CD4-positive, alpha-beta T cell (primary cell): ENCODE data around the gene SURF2. TPM values are rescaled to one million over a fixed set of nuclear protein-coding genes. Genes with fewer than 3 reads are reported as not detected.

Source experiments
- ATAC-seq: fragments of 200-7000 bp; cut with Tn5 transposase; one replicate; pipeline ENCODE4 v1.10.0; 2022; ENCODE audit warnings: mild to moderate bottlenecking; ENCODE audit not compliant: poor library complexity
- CTCF ChIA-PET: fragments of 350-600 bp; sonication (Branson Sonifier 250); formaldehyde crosslinking; loops from one replicate; lab custom pipeline; 2021; ENCODE audit warnings: antibody characterized with exemption, inconsistent platforms; lab: Charles Lee
- POLR2A ChIA-PET: fragments of 350-600 bp; sonication (Branson Sonifier 250); formaldehyde crosslinking; loops from one replicate; lab custom pipeline; 2021; ENCODE audit warnings: antibody characterized with exemption, inconsistent platforms; lab: Charles Lee
- DNase-seq, 14 experiments: peaks; one replicate each; pipeline ENCODE4 v3.0.0-alpha.2; 2013 to 2020; ENCODE audit warnings: mixed read lengths in 2 of 14
- H3K27ac ChIP-seq, 2 donors: one replicate each; pipeline versions ENCODE4 v1.5.1 to v1.7.0; 2013; ENCODE audit warnings: low read length in 2 of 2, low read depth in 1 of 2, mild to moderate bottlenecking in 1 of 2
- H3K27me3 ChIP-seq, 2 experiments: 1 replicate in 1 of 2; 2 replicates in 1 of 2; pipeline versions ENCODE4 v1.6.1 to v1.7.0; 2013; ENCODE audit warnings: low read length in 2 of 2, control low read depth in 1 of 2, mild to moderate bottlenecking in 1 of 2, moderate library complexity in 1 of 2; ENCODE audit not compliant: insufficient read depth in 2 of 2, control insufficient read depth in 1 of 2
- H3K36me3 ChIP-seq: one replicate; pipeline ENCODE4 v1.6.1; 2013; ENCODE audit warnings: low read length, control low read depth; ENCODE audit not compliant: insufficient read depth
- H3K4me1 ChIP-seq: one replicate; pipeline ENCODE4 v1.6.1; 2013; ENCODE audit warnings: low read length, control low read depth; ENCODE audit not compliant: insufficient read depth
- H3K4me3 ChIP-seq: one replicate; pipeline ENCODE4 v1.5.1; 2013; ENCODE audit warnings: mild to moderate bottlenecking, low read length, moderate library complexity
- H3K9me3 ChIP-seq, 2 experiments: 1 replicate in 1 of 2; 2 replicates in 1 of 2; pipeline versions ENCODE4 v1.6.1 to v1.7.0; 2013; ENCODE audit warnings: low read length in 2 of 2, mild to moderate bottlenecking in 2 of 2, control low read depth in 1 of 2, moderate library complexity in 1 of 2; ENCODE audit not compliant: control insufficient read depth in 1 of 2, insufficient read depth in 1 of 2
- H3K27ac Mint-ChIP-seq: one replicate; pipeline ENCODE4 v1.8.0; 2020; ENCODE audit warnings: mixed read lengths
- H3K27me3 Mint-ChIP-seq: one replicate; pipeline ENCODE4 v1.8.0; 2021; ENCODE audit warnings: mixed read lengths
- H3K36me3 Mint-ChIP-seq: one replicate; pipeline ENCODE4 v1.8.0; 2021; ENCODE audit warnings: low read depth, mixed read lengths
- H3K4me1 Mint-ChIP-seq: one replicate; pipeline ENCODE4 v1.8.0; 2021; ENCODE audit warnings: low read depth, mixed read lengths
- H3K4me3 Mint-ChIP-seq: one replicate; pipeline ENCODE4 v1.8.0; 2020; ENCODE audit warnings: mild to moderate bottlenecking, mixed read lengths
- H3K9me3 Mint-ChIP-seq: one replicate; pipeline ENCODE4 v1.8.0; 2020; ENCODE audit warnings: mixed read lengths
- CTCF ChIP-seq: fragments of 200-600 bp; IDR thresholded peaks from one replicate; pipeline ENCODE4 v1.8.0; 2022; ENCODE audit warnings: antibody characterized with exemption, mild to moderate bottlenecking
- intact Hi-C, 2 experiments: fragments of 100-400 bp; cut with DNase I in 1 of 2; cut with micrococcal nuclease in 1 of 2; formaldehyde crosslinking; loops; one replicate each; pipeline versions ENCODE4 v1.15.1 to v1.9.0; 2023 to 2025; cut with DNase I, micrococcal nuclease
- polyA plus RNA-seq, 2 donors: library from polyadenylated mRNA; unstranded; fragments of 120-200 nt; gene quantifications; one replicate each; pipeline ENCODE4 v1.2.1, GENCODE V29; 2013
- total RNA-seq, 174 experiments: library from RNA in 2 of 174; stranded (reverse) in 2 of 174; gene quantifications; one replicate each; pipeline ENCODE4 v1.2.3 and lab custom pipeline; 2021 to 2026

SURF2 gene
- total RNA-seq (10 to 100 TPM; 12.7 TPM), total RNA-seq (lab: John Stamatoyannopoulos, UW) (7.8 to 36.1 (median 15.3) reads per million in 172 experiments)
- polyA plus RNA-seq (2013, experiment 1 of 2): 30.1 TPM
- polyA plus RNA-seq (2013, experiment 2 of 2): 23.7 TPM

- Histone ChIP-seq H3K27ac (peak within 1 kb of the TSS; percentile 56 to 79), H3K27me3 (no peaks in the 10 kb centered on the region), H3K4me1 (peaks cover 50% of the 10 kb centered on the region), H3K36me3 (peaks cover 61% of the 10 kb centered on the region), H3K4me3 (peak within 1 kb of the TSS; percentile 74), H3K9me3 (no peaks in the 10 kb centered on the region)
- ATAC-seq (peak; percentile 95), DNase-seq (peak; percentile 81 to 94 (median 90))
- peak within 1 kb of the TSS; percentile 88 for H3K27ac Mint-ChIP-seq
- intact Hi-C loops: loop anchor here (1.0 to 10.0 kb wide), 6 partner anchors 8 to 668 kb away; partner anchors contain the start of genes BRD3OS (in 1 of the 2), MED22 (in 1 of the 2), REXO4 (in 1 of the 2) and RPL7A (in 1 of the 2)
- no peaks in the 10 kb centered on the region for H3K9me3 Mint-ChIP-seq
- peak within 1 kb of the TSS; percentile 92 for H3K4me3 Mint-ChIP-seq
- ChIA-PET CTCF (interaction anchor here (1.0 to 2.2 kb wide), 8 partner anchors 13 to 209 kb away, joined by 3 to 19 read pairs (median 4); partner anchors contain the start of gene STKLD1), POLR2A (interaction anchor here (1.1 to 7.4 kb wide), 6 partner anchors 9 to 412 kb away, joined by 3 to 109 read pairs (median 9); partner anchors contain the start of genes GTF3C5, MED22, RPL7A and STKLD1)
- no peak for TF ChIP-seq CTCF
- no peaks in the 10 kb centered on the region for H3K27me3 Mint-ChIP-seq
- H3K36me3 Mint-ChIP-seq: peaks cover 56% of the 10 kb centered on the region
- peaks cover 27% of the 10 kb centered on the region for H3K4me1 Mint-ChIP-seq
Observed at GRCh38 chr9:133356391-133357091, at the start of gene SURF2, which contains the start of gene SURF1. SURF2 (plus strand) TSS chr9:133356550; CDS start chr9:133356593, 43 bp downstream. SURF1 (minus strand) TSS chr9:133356487; CDS start chr9:133356453, 34 bp downstream.

- Histone ChIP-seq H3K27ac (no peak overlapping the region), H3K4me1 (no peaks in the 10 kb centered on the region), H3K9me3 (no peaks in the 10 kb centered on the region), H3K27me3 (no peaks in the 10 kb centered on the region), H3K36me3 (no peaks in the 10 kb centered on the region), H3K4me3 (no peak overlapping the region)
- Mint-ChIP-seq H3K4me1 (no peaks in the 10 kb centered on the region), H3K4me3 (no peak overlapping the region), H3K9me3 (no peaks in the 10 kb centered on the region), H3K36me3 (no peaks in the 10 kb centered on the region), H3K27me3 (no peaks in the 10 kb centered on the region), H3K27ac (no peak overlapping the region)
- DNase-seq (no peak), ATAC-seq (no peak)
- no peak for TF ChIP-seq CTCF
- intact Hi-C loops: no loop called here
- ChIA-PET POLR2A (no interaction called here), CTCF (no interaction called here)
Observed at GRCh38 chr9:133307301-133307700, 49.0 kb upstream of the SURF2 start.

GRCh38 chr9:133309608-133310007 is 46.7 kb upstream of the SURF2 start:
- Histone ChIP-seq H3K4me3 (no peak overlapping the region), H3K36me3 (no peaks in the 10 kb centered on the region), H3K27ac (no peak overlapping the region), H3K27me3 (no peaks in the 10 kb centered on the region), H3K9me3 (no peaks in the 10 kb centered on the region), H3K4me1 (no peaks in the 10 kb centered on the region)
- TF ChIP-seq CTCF: no peak
- H3K27me3 Mint-ChIP-seq: no peaks in the 10 kb centered on the region
- no peak for DNase-seq
- intact Hi-C loops: no loop called here
- no peak overlapping the region for H3K4me3 Mint-ChIP-seq
- ChIA-PET POLR2A (no interaction called here), CTCF (no interaction called here)
- H3K9me3 Mint-ChIP-seq: no peaks in the 10 kb centered on the region
- no peak for ATAC-seq
- H3K4me1 Mint-ChIP-seq: no peaks in the 10 kb centered on the region
- no peak overlapping the region for H3K27ac Mint-ChIP-seq
- H3K36me3 Mint-ChIP-seq: no peaks in the 10 kb centered on the region
